HepG2 (cell line): ENCODE data around the gene CNGA1. TPM values are rescaled to one million over a fixed set of nuclear protein-coding genes. Genes with fewer than 3 reads are reported as not detected.
A peak's percentile ranks its signal among the peaks of the same experiment; 100 is the strongest.

Experiments
- AGO1 ChIP-seq: fragments of 200-400 bp; formaldehyde crosslinking; IDR thresholded peaks from 2 replicates; pipeline ENCODE4 v1.6.1; 2017; ENCODE audit warnings: mild to moderate bottlenecking, low read depth, low read length, moderate library complexity; ENCODE audit not compliant: poor library complexity, severe bottlenecking
- ATM ChIP-seq: fragments of 450-650 bp; IDR thresholded peaks from 2 replicates; pipeline ENCODE4 v1.7.1; 2017; ENCODE audit warnings: mild to moderate bottlenecking, borderline replicate concordance
- ERF ChIP-seq: IDR thresholded peaks from 2 replicates; pipeline ENCODE4 v1.6.1; 2018; ENCODE audit warnings: missing biosample characterization, missing genetic modification reagents
- HOXA7 ChIP-seq: sonication (generic); formaldehyde crosslinking; IDR thresholded peaks from 2 replicates; pipeline ENCODE4 v1.8.1; 2022; ENCODE audit warnings: mild to moderate bottlenecking, missing genetic modification reagents, moderate library complexity
- KLF15 ChIP-seq: sonication (generic); formaldehyde crosslinking; IDR thresholded peaks from 2 replicates; pipeline ENCODE4 v1.8.1; 2023; ENCODE audit warnings: borderline replicate concordance, mild to moderate bottlenecking, inconsistent platforms, missing genetic modification reagents, mixed read lengths
- PCBP2 ChIP-seq: fragments of 200-400 bp; formaldehyde crosslinking; optimal IDR thresholded peaks from 2 replicates; pipeline ENCODE3; 2018; ENCODE audit warnings: low read length, low read depth; ENCODE audit not compliant: poor library complexity, severe bottlenecking
- SIN3B ChIP-seq: fragments of 150-350 bp; IDR thresholded peaks from 2 replicates; pipeline ENCODE4 v1.6.1; 2014; ENCODE audit warnings: low read length
- SOX13 ChIP-seq, 3 experiments: fragments of 450-650 bp in 1 of 3; sonication (generic) in 1 of 3; formaldehyde crosslinking in 1 of 3; IDR thresholded peaks in 2 of 3; conservative IDR thresholded peaks in 1 of 3; 2 replicates each; pipeline versions ENCODE4 v1.5.0 to v1.6.1; 2016 to 2020; ENCODE audit warnings: antibody characterized with exemption in 1 of 3, mild to moderate bottlenecking in 1 of 3, missing compliant biosample characterization in 1 of 3, missing genetic modification reagents in 1 of 3, moderate library complexity in 1 of 3
- XBP1 ChIP-seq: sonication (generic); formaldehyde crosslinking; IDR thresholded peaks from 2 replicates; pipeline ENCODE4 v1.5.0; 2020; ENCODE audit warnings: missing genetic modification reagents
- ZBTB10 ChIP-seq: sonication (generic); formaldehyde crosslinking; IDR thresholded peaks from 2 replicates; pipeline ENCODE4 v1.4.0; 2020; ENCODE audit warnings: missing genetic modification reagents, borderline replicate concordance
- ZC3H4 ChIP-seq: sonication (generic); formaldehyde crosslinking; IDR thresholded peaks from 2 replicates; pipeline ENCODE4 v1.4.0; 2020; ENCODE audit warnings: missing genetic modification reagents, borderline replicate concordance
- ZNF44 ChIP-seq: sonication (generic); formaldehyde crosslinking; IDR thresholded peaks from 2 replicates; pipeline ENCODE4 v1.5.1; 2020; ENCODE audit warnings: mild to moderate bottlenecking, missing genetic modification reagents
- ZNF510 ChIP-seq: sonication (generic); formaldehyde crosslinking; IDR thresholded peaks from 2 replicates; pipeline ENCODE4 v1.4.0; 2020; ENCODE audit warnings: low read depth, mild to moderate bottlenecking, missing genetic modification reagents
- ZNF549 ChIP-seq: sonication (generic); formaldehyde crosslinking; IDR thresholded peaks from 2 replicates; pipeline ENCODE4 v1.5.0; 2020; ENCODE audit warnings: missing genetic modification reagents
- ZNF589 ChIP-seq: sonication (generic); formaldehyde crosslinking; conservative IDR thresholded peaks from 2 replicates; pipeline ENCODE4 v1.8.0; 2022; ENCODE audit warnings: mild to moderate bottlenecking, moderate library complexity, missing genetic modification reagents
- ZNF672 ChIP-seq: sonication (generic); formaldehyde crosslinking; IDR thresholded peaks from 2 replicates; pipeline ENCODE4 v1.8.1; 2022; ENCODE audit warnings: missing genetic modification reagents
- ZNF773 ChIP-seq: sonication (generic); formaldehyde crosslinking; IDR thresholded peaks from 2 replicates; pipeline ENCODE4 v1.4.0; 2020; ENCODE audit warnings: missing genetic modification reagents, borderline replicate concordance
- polyA plus RNA-seq, 8 experiments: library from polyadenylated mRNA; depleted of rRNA in 3 of 8; stranded (reverse) in 7 of 8; unstranded in 1 of 8; fragments of >200 nt; fragmentation: Illumina TruSeq in 4 of 8; extraction: Trizol in 4 of 8; gene quantifications; 2 replicates each; pipeline versions ENCODE4 v1.2.1 to v1.2.3, GENCODE V29; 2011 to 2016; ENCODE audit warnings: low read depth in 4 of 8, missing spikeins in 1 of 8, mixed read lengths in 1 of 8; ENCODE audit not compliant: insufficient read depth in 1 of 8
- total RNA-seq, 5 experiments: library from RNA; depleted of rRNA; stranded (reverse); fragments of >200 nt; fragmentation: Illumina TruSeq; extraction: Trizol; gene quantifications; 2 replicates each; pipeline ENCODE4 v1.2.3, GENCODE V29; 2016; ENCODE audit warnings: low read depth in 1 of 5
- TF ChIP-seq, protein P1 (sequence below): sonication (generic); formaldehyde crosslinking; IDR thresholded peaks from 2 replicates; pipeline ENCODE4 v1.5.0; 2020; ENCODE audit warnings: mild to moderate bottlenecking, missing genetic modification reagents, moderate library complexity
- TF ChIP-seq, protein P2 (sequence below): IDR thresholded peaks from 2 replicates; pipeline ENCODE4 v1.6.1; 2018; ENCODE audit warnings: missing genetic modification reagents, mild to moderate bottlenecking, missing compliant biosample characterization
- TF ChIP-seq, protein P3 (sequence below): sonication (generic); formaldehyde crosslinking; IDR thresholded peaks from 2 replicates; pipeline ENCODE4 v1.5.0; 2020; ENCODE audit warnings: mild to moderate bottlenecking, missing genetic modification reagents

The CNGA1 gene
- total and polyA plus RNA-seq, 2 of the 13 experiments (the other 11 are each of a cell fraction or from before 2014, with no cell fraction given): 0.22 to 0.40 TPM

DNA sequence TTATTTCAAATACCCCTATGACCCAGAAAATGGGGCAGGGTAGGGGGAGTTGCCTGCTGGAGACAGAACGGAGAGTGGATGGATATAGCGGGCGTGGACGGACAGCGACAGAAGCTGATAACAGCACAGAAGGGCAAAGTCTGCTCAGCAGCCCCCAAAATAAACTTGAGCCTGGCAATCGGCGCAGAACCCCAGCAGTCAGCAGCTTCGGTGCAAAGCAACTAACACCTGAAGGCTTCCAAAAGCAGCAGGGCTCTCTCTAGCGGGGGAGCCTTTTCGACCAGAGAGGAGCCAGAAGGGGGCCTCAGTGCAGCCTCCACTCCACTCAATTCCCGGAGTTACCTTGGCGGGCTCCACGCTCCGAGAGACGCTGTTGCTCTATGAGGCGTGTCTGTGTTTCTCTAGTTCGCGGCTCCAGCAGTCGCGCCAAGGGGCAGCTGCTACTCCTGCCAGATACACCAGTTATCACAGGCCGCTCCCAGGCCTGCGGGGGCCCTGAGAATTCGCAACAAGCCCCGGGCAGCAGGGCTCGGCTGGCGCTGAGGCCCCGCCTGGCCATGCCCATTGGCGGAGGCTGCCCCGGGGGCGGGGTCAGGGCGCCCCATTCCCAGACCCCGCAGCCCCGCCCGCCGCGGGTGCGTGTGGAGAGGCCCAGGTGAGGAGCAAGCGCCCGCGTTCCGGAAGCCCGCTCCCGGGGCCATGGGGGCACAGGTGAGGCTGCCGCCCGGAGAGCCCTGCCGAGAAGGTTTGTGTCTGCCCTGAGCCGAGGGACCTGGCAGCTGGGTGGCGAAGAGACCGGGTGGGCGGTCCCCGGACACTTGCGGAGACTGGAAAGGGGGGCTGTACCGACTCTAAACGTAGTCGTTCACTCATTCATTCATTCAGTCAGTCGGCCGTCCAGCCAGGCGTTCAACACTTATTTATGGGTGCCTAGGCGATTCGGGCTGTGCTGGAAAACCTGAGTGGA lies at the start of gene CNGA1, which contains the start of gene NIPAL1 (continued):
- TF ChIP-seq, protein P1, sequence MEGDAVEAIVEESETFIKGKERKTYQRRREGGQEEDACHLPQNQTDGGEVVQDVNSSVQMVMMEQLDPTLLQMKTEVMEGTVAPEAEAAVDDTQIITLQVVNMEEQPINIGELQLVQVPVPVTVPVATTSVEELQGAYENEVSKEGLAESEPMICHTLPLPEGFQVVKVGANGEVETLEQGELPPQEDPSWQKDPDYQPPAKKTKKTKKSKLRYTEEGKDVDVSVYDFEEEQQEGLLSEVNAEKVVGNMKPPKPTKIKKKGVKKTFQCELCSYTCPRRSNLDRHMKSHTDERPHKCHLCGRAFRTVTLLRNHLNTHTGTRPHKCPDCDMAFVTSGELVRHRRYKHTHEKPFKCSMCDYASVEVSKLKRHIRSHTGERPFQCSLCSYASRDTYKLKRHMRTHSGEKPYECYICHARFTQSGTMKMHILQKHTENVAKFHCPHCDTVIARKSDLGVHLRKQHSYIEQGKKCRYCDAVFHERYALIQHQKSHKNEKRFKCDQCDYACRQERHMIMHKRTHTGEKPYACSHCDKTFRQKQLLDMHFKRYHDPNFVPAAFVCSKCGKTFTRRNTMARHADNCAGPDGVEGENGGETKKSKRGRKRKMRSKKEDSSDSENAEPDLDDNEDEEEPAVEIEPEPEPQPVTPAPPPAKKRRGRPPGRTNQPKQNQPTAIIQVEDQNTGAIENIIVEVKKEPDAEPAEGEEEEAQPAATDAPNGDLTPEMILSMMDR (CRISPR knock-in tag): peak; percentile 78
- TF ChIP-seq ZC3H4 (CRISPR knock-in tag): no peak
- no peak for TF ChIP-seq SOX13 (IDR thresholded peaks at IDR 0.05)
- TF ChIP-seq SOX13 (CRISPR knock-in tag; conservative IDR thresholded peaks at IDR 0.05 in 1 of 2, IDR thresholded peaks at IDR 0.05 in 1 of 2): no peak
- no peak for TF ChIP-seq ZNF44 (CRISPR knock-in tag)
- no peak for TF ChIP-seq ZNF510 (CRISPR knock-in tag)
- TF ChIP-seq ZBTB10: no peak; the same call in 1 of the 2 replicates
- TF ChIP-seq HOXA7 (CRISPR knock-in tag): no peak
- no peak for TF ChIP-seq ZNF589 (CRISPR knock-in tag)
- TF ChIP-seq, protein P2, sequence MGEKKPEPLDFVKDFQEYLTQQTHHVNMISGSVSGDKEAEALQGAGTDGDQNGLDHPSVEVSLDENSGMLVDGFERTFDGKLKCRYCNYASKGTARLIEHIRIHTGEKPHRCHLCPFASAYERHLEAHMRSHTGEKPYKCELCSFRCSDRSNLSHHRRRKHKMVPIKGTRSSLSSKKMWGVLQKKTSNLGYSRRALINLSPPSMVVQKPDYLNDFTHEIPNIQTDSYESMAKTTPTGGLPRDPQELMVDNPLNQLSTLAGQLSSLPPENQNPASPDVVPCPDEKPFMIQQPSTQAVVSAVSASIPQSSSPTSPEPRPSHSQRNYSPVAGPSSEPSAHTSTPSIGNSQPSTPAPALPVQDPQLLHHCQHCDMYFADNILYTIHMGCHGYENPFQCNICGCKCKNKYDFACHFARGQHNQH (CRISPR knock-in tag): no peak; the same call in 1 of the 2 replicates
- no peak for TF ChIP-seq KLF15
- TF ChIP-seq SIN3B: no peak
- TF ChIP-seq, protein P3, sequence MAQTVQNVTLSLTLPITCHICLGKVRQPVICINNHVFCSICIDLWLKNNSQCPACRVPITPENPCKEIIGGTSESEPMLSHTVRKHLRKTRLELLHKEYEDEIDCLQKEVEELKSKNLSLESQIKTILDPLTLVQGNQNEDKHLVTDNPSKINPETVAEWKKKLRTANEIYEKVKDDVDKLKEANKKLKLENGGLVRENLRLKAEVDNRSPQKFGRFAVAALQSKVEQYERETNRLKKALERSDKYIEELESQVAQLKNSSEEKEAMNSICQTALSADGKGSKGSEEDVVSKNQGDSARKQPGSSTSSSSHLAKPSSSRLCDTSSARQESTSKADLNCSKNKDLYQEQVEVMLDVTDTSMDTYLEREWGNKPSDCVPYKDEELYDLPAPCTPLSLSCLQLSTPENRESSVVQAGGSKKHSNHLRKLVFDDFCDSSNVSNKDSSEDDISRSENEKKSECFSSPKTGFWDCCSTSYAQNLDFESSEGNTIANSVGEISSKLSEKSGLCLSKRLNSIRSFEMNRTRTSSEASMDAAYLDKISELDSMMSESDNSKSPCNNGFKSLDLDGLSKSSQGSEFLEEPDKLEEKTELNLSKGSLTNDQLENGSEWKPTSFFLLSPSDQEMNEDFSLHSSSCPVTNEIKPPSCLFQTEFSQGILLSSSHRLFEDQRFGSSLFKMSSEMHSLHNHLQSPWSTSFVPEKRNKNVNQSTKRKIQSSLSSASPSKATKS (CRISPR knock-in tag): no peak
- TF ChIP-seq ERF: no peak; the same call in 1 of the 2 replicates
- no peak for TF ChIP-seq ZNF549 (CRISPR knock-in tag)
- TF ChIP-seq XBP1: no peak
- TF ChIP-seq AGO1: no peak
- TF ChIP-seq ZNF773 (CRISPR knock-in tag): no peak
- TF ChIP-seq ATM: no peak
- TF ChIP-seq PCBP2: no peak
- no peak for TF ChIP-seq ZNF672
